ENCODE results near the gene RRP8.

DNA sequence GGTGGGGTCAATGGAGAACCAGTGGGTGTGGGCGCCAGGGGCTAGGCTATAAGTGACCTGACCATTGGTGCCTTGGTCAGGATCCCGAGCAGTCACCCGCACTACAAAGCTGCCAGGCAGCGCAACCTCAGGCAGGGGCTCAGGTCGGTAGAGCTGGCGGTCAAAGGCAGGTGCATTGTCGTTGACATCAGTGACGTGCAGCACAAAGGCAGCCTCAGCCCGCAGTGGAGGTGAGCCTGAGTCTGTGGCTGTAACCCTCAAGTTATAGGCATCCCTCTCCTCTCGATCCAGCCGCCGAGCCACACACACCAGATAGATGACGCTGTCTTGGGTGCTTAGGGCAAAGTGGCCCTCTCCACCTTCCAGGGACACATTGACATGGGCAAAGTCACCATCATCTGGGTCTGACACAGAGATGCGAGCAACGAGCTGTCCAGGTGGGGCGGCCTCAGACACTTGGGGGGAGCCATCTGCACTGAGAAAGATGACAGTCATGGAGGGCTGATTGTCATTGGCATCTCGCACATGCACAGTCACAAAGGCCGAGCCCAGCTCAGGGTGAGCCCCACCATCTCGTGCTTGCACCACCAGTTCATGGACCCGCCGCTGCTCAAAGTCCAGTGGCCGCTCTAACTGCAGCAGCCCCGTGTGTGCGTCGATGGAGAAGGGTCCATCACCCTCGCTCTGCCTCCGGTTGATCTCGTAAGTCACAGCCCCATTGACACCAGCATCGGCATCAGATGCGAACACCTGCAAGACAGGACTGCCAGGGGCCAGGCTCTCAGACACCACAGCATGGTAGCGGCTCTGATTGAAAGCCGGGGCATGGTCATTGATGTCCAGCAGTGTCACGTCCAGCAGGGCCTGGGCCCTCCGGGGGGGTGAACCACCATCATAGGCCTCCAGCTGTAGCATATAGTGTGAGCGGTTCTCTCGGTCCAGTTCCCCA lies 36.9 kb upstream of the RRP8 start:
- TF ChIP-seq EZH2 (IDR thresholded peaks at IDR 0.05; ENCODE audit: low read length, missing control alignments): no peak
- TF ChIP-seq, protein P1, sequence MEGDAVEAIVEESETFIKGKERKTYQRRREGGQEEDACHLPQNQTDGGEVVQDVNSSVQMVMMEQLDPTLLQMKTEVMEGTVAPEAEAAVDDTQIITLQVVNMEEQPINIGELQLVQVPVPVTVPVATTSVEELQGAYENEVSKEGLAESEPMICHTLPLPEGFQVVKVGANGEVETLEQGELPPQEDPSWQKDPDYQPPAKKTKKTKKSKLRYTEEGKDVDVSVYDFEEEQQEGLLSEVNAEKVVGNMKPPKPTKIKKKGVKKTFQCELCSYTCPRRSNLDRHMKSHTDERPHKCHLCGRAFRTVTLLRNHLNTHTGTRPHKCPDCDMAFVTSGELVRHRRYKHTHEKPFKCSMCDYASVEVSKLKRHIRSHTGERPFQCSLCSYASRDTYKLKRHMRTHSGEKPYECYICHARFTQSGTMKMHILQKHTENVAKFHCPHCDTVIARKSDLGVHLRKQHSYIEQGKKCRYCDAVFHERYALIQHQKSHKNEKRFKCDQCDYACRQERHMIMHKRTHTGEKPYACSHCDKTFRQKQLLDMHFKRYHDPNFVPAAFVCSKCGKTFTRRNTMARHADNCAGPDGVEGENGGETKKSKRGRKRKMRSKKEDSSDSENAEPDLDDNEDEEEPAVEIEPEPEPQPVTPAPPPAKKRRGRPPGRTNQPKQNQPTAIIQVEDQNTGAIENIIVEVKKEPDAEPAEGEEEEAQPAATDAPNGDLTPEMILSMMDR (conservative IDR thresholded peaks at IDR 0.05 in 1 of 2, IDR thresholded peaks at IDR 0.05 in 1 of 2; ENCODE audit: low read depth in 1 of 2, low read length in 2 of 2): no peak
